ENCODE results near the gene RBM38. TPM values are rescaled to one million over a fixed set of nuclear protein-coding genes. Genes with fewer than 3 reads are reported as not detected.
A peak's percentile ranks its signal among the peaks of the same experiment; 100 is the strongest.
"Not testable (repeated sequence)": the region's sequence is repeated elsewhere in the genome, so short reads cannot be mapped to it uniquely, and the experiment has no call there.

Gene RBM38
- polyA plus RNA-seq (ENCODE audit: insufficient read length): 72.6 TPM

DNA sequence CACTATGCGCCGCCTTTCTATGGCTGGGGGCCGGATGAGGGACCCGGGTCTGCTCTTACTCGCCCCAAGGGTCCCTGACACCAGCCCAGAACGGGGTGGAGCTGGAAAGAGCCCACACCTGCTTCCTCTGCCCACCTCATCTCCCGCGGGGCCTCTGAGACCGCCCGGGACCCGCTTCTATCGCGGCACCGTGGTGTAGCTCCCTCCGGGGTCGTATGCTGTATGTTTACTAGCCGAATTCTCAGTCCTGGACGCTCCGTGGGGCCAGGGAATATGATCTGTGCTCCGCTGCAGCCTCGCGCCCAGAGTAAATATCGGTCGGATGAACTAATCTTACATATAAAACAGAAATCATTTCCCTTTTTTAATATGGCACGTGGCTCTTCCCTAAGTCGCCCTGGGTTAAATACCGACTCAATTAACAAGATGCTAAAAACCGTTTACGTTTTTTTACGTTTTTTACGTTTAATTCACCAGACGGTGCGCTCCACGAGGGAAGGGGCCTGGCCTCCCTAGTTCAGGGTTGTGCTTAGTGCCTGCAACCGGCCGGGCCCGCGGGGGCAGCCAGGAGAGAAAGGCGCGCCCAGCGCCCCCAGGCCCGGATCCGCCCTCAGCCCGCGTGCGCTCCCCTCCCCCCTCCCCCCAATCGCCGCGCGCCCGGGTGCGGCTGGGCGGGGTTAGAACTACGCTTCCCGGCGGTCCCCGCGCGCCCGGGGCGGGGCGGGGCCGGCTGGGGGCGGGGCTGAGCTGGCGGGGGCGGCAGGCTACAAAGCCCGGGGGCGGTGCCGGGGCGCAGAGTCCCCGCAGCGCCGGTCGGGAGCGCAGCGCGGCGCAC lies at the start of gene RBM38:
TSS of gene RBM38 (plus strand) at position 793 of the 835 bp plus-strand sequence. CDS start 186 bp downstream, outside the sequence.
- DNase-seq: peak; percentile 66

DNA sequence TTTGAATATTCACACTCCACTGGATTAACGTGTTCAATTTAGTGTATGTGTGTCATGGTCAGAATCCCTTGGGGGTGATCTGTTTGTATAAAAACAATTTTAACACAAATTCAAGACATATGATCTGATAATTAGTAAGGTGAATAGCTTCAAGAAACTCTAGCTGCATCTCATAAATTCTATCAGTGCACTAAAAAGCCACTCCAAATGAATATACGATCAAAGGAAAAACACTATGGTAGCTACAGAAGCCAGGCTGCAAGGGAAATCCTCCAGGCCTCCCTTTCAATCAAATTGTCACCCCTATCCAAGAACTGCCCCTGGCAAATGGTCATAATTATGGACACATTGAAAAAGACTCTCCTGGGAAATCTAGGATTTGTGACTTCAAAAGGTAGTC lies 49.5 kb upstream of the RBM38 start:
- DNase-seq: no peak

DNA sequence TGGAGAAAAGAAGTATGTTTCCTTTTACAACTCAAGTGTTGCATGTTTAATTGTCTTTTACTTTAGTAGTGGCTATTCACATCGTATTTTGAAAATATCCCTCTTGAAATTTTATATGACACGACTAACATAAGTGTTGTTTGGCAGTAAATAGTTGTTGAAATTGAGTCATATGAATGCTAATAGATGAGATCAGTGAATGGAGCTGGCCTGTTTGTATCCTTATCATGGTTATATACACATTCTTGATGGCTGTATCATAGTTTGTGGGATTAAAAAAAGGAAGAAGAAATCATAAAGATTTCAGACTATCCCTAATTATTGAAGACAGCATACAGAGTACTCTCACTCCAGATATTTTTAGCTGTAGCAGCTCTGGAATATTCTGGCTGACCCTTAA lies 48.4 kb upstream of the RBM38 start:
- DNase-seq: no peak

DNA sequence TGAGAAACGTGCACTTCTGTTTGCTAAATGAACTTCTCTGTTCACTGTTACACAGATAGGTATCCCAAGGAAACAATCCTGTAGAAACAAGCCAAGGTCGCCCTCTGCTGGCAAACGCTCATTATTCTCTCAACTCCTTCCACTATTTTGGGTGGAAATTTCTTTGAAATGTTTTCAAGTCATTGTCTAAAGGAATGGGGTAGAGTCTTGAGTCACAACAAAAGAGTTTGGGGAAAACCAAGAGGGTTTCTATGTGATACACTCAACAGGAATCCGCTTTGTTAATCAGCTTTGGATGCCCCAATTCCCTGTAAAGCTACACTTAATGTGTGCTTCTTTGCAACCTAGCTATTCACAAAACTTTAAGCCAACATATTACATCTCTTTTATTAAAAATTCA lies 44.7 kb upstream of the RBM38 start:
- peak; percentile 75 for DNase-seq

DNA sequence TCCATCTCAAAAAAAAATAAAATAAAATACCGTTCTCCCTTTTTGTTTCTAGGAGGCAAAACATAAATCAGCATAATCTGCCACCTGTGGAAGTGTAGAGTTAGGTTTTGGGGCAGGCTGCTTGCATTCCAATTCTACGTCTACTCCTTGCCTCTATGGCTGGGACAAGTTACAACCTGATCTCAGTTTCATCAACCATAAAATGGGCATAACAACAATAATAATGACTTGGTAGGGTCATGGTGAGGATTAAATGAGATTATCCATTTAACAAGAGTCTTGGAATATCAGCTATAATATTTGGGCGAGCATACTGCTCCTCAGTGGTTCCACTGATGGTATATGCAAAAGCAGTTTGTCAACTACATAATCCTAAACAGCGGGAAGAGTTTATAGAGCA lies 43.8 kb upstream of the RBM38 start:
- DNase-seq: no peak

DNA sequence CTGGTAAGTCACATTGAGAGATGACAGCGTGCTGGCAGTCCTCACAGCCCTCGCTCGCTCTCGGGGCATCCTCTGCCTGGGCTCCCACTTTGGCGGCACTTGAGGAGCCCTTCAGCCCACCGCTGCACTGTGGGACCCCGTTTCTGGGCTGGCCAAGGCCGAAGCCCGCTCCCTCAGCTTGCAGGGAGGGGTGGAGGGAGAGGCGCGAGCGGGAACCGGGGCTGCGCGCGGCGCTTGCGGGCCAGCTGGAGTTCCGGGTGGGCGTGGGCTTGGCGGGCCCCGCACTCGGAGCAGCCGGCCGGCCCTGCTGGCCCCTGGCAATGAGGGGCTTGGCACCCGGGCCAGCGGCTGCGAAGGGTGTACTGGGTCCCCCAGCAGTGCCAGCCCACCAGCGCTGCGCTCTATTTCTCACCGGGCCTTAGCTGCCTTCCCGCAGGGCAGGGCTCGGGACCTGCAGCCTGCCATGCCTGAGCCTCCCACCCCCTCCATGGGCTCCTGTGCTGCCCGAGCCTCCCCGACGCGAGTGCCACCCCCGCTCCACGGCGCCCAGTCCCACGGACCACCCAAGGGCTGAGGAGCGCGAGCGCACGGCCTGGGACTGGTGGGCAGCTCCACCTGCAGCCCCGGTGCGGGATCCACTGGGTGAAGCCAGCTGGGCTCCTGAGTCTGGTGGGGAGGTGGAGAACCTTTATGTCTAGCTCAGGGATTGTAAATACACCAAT lies 42.8 kb upstream of the RBM38 start:
- DNase-seq: not testable (repeated sequence)

DNA sequence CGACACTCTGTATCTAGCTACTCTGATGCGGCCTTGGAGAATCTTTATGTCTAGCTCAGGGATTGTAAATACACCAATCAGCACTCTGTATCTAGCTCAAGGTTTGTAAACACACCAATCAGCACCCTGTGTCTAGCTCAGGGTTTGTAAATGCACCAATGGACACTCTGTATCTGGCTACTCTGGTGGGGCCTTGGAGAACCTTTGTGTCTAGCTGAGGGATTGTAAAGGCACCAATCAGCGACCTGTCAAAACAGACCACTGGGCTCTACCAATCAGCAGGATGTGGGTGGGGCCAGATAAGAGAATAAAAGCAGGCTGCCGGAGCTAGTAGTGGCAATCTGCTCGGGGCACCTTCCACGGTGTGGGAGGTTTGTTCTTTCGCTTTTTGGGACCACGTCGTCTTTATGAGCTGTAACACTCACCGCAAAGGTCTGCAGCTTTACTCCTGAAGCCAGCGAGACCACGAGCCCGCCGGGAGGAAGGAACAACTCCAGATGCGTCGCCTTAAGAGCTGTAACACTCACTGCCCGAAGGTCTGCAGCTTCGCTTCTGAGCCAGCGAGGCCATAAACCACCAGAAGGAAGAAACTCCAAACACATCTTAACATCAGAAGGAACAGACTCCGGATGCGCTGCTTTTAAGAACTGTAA lies 42.1 kb upstream of the RBM38 start:
- DNase-seq: not testable (repeated sequence)

DNA sequence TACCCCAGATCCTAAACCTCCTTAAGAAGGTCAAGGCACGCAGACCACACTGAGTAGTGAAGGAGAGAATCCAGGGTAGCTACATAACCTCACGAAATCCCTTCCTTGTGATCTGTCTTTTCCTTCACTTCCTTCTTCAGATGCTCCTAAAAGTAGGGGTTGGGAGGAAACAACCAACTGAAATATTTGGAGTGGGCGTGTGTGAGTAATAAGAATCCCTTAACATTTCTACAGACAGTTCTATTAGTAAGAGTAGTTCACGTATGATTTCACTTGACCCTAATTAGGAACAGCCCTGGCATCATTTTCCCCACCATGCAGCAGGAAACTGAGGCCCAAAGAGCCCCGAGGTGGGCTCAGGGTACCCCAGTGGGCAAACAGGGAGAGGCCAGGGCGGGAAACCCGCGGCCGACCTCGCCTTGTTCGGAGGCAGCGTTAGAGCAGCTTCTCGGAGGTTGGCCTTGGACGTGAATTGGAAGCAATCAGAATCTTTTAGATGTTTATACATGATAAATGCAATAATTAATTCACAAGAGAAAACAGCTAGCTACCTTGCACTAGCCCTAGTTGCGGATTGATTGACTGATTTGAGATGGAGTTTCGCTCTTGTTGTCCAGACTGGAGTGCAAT lies 41.0 kb upstream of the RBM38 start:
- no peak for DNase-seq

DNA sequence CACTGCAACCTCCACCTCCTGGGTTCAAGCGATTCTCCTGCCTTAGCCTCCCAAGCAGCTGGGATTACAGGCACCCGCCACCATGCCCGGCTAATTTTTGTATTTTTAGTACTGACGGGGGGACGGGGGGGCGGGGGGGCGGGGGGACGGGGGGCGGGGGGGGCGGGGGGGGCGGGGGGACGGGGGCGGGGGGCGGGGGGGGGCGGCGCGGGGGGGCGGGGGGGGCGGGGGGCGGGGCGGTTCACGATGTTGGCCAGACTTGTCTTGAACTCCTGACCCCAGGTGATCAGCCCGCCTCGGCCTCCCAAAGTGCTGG lies 40.5 kb upstream of the RBM38 start:
- DNase-seq: not testable (repeated sequence)

DNA sequence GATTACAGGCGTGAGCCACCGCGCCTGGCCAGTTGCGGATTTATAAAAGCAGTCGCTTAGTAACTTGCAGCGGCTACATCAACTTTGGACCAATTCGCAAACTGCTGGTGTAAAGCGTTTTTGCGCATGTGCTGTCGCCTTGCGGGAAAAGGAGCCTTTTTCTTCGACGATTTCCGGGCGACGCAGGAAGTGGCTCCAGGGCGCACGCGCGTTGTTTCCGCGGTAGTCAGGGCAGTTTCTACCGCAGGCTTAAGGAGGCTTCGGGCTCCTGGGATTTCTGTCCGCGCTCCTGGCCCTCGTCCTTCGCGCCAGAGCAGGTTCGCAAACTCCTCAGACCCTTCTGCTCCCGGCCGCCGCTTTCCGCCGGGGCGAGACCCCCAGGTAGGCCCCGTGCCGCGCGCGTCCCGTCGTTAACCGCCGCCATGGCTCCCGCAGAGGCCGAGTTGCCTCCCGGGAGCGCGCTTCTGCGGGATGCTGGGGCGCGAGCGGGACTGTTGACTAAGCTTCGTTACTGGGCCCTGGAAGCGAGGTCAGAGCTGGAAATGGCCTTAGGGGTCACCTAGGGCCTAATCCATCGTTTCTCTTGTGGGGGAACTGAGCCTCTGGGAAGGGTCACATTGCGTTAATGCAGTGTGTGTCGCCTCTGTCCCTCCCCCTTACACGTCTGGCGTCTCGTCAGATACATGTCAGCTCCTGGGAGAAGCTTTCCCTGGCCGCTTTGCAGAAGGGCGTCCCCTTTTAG lies 40.0 kb upstream of the RBM38 start, which contains the start of gene RAE1:
TSS of gene RAE1 (plus strand) at position 214 of the 742 bp plus-strand sequence. CDS start 2,784 bp downstream, outside the sequence.
- peak; percentile 95 for DNase-seq

DNA sequence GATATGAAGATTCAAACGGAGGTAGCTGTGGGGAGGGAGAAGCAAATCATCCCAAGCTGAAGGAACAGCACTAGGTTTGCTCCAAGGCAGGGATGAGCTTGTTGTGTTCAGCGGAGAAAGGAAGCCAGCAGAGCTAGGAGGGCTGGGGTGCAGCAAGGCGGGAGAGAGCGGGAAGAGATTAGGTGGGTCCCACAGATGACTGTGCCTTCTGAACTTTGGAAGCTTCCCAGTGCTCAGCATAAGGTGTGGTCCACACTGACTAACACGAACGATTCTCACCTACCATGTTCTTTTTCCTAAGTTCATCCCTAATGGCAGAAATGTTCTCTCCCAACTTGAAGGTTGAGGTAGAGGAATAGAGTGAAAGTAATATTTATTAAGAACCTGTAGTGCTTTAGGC lies 38.9 kb upstream of the RBM38 start:
- DNase-seq: no peak

DNA sequence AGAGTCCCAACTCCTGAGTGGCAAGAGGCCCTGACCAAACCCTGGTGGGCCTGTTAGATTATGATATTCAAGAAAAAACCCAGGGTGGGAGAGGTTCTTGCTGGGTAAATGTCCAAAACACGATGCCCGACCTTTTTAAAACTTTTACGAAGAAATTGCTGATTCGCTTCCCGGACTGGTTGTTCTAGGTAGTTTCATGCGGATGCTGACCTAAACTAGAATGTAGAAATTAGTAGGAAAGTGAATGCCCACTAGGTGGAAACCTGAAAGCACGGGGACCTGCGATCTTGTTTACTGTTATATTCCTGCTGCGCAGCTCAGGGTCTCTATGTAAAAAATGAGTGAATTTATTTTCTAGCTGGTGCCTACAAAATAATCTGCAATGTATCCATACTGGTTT lies 37.8 kb upstream of the RBM38 start:
- no peak for DNase-seq

DNA sequence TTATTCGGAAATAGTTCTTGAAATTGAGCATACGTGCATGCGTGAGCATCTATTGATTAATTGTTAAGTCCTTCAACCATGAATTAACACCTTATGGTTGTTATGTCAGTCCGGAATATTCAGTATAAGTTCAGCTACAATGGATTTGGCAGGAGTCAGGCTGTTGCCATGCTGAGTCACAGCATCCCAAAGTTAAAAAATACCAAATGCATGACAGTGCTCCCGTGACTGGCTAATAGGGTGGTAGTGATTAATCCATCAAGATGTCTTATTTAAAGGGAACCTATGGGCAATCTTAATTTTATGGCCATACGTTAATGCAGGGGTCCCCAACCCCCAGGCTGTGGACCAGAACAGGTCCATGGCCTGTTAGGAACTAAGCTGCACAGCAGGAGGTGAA lies 29.7 kb upstream of the RBM38 start:
- DNase-seq: no peak

DNA sequence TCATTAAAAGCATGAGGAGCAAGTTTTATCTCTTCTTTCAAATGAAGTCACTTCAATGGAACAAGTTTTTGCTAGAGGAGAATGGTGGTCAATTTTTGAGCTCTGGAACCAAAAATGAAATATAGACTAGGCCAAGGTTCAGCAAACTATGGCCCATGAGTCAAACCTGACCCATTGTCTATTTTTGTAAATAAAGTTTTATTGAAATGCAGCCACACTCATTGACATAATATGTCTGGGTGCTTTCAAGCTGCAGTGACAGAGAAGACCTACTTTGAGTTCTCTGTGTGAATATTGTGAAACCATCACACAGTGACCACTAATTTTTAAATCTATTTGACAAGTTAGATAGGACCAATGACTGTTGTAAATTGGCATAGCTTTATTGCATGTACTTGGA lies 26.7 kb upstream of the RBM38 start:
- DNase-seq: no peak

DNA sequence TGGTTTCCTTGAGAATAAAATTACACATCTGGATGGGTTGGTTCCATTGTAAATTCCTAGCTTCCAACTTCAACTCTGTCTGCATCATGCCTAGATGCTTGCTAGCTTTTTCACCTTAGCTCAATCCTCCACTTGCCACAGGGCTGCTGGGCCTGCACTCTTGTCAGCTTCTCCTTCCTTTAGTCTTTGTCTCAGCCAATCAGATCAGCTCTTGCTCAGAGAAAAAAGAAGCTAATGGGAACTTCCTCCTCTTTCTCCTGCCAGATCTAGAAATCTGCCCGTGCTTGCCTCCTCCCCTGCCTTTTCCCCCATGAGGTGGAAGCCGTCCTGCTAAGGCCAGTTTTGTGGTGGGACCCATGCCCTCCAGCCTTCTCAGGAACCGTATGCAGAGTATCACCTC lies 21.6 kb upstream of the RBM38 start:
- no peak for DNase-seq

DNA sequence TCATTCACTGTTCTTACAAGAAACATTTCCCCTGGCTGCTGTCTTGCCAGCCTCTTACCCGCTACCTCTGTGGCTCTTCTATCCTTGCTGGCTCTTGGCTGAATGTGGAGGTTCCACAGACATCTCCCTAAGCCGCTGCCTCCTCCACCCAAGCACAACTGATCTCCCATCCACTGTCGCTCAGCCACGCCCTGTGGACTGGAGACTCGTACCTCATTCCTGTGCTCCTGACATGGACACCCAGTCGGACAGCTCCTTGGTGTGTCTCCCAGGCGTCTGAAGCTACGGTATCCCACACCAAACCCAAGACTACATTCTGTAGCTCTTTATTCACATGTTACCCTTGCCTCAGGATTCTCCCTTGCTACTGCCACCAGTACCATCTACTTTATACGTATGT lies 20.9 kb upstream of the RBM38 start:
- DNase-seq: no peak

DNA sequence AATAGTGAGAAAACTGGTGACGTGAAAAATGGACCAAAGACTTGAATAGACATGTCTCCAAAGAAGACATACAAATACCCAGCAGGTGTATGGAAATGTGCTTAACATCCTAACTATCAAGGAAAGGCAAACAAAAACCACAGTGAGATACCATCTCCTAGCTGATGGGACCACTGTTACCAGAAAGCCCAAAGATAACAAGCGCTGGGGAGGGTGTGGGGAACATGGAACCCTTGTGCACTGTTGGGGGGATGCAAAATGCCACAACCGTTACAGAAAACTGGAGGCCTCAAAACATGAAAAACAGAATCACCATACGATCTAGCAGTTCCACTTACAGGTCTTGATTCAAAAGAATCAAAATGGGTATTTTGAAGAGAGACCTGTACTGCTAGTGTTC lies 19.8 kb upstream of the RBM38 start:
- DNase-seq: no peak

DNA sequence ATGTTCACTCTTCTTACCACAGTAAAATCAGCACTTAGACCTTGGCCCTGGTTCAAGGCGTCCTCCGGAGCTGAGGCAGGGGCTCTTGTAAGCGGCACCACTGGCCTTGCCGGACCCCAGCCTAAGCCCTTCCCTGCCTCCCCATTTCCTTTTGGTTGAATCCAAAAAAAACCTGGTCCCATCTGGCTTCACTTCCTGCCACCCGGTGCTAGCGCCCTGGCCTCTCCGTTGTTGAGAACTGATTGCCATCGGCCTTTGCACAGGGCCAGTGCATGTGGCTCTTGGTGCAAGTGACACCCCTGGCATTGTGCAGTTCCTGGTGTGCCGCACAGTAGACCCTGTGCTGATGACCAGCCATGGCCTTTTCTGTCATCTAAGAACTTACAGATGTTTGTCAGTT lies 19.0 kb upstream of the RBM38 start:
- DNase-seq: no peak

DNA sequence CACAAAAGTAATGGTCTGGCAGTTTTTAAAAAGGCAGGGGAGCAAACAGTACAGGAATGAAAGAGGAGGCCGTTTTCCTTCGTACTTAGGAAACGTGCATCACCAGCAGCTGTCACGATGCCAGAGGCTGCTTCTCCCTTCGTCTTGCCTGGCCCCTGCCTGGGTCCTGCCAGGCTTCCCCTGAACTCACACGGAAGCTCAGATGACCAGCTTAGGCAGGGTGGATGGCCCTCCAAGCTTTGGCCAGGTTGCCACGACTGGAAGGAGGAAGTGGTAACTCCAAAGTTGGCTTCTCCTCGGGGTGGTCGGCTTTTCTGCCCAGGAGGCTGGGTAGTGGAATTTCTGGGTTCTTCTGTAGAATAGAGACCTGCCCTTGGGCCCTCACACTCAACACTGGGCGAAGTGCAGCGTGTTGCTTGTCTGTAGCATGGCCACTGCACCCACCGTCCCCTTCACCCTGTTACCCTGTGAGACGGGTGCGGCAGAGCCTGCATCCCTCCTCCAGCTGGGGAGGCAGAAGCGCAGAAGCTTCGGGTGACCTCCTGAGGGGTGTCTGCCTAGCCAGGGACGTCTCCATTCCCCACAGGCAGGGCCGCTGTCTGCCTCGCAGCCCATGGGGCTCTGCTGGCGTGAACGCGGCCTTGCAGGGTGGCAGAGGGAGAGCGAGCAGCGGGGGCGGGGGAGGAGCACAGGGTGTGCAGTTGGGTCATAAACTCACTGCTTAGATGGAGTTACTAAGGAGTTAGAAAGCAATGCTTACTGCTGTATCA lies 18.4 kb upstream of the RBM38 start:
- DNase-seq: no peak

DNA sequence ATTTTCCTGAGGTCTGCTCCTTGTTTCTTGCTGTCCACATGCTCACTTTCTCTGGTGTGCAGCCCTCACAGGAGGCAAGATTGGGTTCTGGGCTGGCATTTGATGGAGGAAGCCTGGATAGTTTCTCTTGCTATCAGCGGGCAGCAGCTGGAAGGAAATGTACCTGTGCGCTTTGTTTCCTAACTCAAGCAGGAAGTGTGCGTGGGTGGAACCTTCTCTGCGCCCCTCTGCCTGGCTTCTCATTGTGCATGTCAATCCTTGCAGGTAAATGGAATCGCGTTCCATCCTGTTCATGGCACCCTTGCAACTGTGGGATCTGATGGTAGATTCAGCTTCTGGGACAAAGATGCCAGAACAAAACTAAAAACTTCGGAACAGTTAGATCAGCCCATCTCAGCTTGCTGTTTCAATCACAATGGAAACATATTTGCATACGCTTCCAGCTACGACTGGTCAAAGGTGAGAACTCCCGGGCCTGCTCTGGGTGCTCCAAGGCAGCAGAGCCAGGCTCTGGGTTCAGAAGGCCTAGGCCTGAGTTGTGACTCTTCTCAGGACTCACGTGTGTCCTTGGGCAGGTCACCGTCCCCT lies 16.8 kb upstream of the RBM38 start:
- no peak for DNase-seq

All from hindlimb muscle (tissue), 1 donor.